CD4-positive, alpha-beta T cell treated with Interleukin-15 for 4 hours (primary cell): ENCODE results near the gene MOB2.

Experiments used
- DNase-seq: peaks from one replicate; pipeline ENCODE4 v3.0.0-alpha.2; 2020; ENCODE audit warnings: low spot score

The MOB2 gene

DNA sequence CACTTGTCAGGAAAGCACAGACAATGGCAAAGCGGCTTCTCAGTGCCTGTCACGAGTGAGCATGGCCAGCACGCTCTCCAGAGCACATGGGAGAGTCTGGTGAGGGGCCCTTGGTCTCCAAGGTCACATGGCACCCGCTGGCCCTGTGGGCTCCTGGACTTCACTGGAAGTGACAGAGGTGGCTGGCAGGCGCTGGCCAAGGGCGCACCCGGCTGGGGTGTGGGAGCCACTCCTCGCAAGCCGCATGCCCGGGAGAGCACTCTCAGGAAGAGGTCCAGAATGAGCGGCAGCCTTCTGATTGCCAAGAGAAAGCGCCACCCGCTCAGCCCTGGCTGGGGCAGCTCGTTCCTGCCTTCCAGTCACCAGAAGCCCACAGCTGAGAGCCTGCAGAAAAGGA lies 17.1 kb upstream of the MOB2 start:
- DNase-seq: no peak

DNA sequence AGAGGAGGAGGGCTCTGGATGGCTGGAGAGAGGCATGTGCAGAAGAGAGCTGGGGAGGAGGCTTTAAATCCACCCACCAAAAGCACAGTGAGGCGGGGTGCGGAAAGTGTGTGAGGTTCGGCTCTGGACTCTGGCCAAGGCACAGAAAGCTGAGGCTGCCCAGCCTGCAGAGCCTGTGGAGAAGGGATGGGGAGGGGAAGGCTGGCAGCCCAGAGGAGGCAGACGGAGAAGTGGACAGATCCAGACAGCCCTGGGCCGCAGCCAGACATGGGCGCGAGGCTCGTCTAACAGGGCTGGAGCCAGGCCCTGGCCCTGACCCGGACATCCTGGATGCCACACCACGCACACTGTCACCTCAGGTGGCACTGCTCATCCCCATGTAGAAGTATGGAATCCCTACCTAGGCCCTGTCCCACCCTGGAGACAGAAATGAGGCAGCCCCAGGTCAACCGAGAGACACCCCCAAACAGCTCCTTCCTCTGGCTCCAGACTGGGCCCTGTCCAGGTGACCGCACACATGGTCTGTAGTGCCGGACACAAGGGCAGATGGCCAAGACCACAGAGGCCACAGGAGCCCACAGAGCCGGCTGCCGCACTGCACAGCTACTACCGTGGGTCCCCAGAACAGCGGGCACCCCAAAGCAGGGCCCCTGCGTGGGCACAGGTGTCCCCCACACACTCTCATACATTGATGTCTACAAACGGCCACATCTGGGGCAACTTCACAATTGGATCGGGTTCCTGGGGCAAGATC lies 16.6 kb upstream of the MOB2 start:
- DNase-seq: no peak

DNA sequence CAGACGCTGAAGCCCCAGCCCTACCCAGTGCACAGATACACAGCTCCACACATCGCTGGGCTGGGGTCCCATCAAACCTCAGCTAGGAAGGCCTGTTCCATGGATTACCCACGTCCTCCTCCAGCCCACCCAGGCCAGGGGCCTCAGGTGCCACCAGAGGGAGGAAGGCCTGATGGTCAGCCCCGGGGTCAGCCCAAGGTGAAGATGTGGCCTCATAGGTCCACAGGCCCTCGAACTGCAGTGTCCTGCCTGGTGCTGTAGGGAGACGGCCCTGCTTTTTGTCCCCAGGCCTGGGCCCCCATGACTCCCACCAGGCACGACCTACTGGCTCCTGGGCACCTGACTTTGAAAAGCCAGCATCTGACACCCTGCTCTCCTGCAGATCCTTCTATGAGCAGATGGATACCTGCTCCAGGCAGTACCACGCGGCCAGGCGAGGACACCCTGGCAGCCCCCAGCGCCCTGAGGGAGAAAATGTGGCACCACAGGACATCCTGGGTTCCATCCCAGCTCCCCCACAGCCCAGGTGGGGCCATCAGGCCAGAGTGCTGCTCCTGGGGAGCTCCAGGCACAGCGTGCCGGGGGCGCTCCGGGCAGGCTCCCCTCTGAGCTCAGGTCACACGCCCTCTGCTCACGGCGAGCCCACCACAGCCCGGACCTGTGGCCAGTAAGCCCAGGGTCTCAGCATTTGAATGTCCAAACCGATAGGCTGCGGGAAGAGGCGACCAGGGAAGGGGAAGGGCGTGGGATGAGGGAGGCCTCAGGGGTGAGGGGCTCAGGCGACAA lies 15.8 kb upstream of the MOB2 start:
- no peak for DNase-seq

DNA sequence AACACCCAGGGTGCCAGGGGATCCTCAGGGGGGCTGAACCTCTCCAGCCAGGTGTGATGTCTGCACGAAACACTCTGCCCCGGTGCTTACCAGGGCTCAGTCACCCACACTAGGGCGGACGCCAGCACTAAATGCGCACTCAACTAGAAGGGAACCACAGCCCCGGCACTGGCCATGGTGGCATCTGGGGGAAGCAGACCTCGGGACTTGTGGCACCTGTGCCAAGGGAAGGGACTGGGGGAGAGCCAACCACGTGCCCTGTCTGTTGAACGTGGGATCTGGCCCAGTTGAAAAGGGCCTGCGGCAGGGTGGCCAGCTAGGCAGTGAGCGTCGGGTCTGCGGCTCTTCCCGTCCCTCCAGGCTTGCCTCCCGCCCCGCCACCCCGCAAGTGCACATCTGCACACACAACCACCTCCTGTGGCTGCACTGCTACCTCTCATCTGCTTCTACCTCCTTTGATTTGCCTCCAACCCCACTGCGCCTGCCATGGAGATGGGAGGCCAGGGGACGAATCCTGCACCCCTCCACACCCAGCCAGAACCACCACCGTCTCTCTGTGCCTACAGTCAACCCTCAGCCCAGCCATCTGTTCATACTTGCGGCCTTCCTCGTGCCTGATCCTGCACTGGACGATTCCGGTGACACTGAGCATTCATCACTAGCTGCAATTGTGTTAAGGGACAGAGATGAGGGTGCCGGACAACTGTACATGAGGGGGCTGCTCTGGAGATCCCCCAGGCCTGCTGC lies 15.0 kb upstream of the MOB2 start:
- no peak for DNase-seq

DNA sequence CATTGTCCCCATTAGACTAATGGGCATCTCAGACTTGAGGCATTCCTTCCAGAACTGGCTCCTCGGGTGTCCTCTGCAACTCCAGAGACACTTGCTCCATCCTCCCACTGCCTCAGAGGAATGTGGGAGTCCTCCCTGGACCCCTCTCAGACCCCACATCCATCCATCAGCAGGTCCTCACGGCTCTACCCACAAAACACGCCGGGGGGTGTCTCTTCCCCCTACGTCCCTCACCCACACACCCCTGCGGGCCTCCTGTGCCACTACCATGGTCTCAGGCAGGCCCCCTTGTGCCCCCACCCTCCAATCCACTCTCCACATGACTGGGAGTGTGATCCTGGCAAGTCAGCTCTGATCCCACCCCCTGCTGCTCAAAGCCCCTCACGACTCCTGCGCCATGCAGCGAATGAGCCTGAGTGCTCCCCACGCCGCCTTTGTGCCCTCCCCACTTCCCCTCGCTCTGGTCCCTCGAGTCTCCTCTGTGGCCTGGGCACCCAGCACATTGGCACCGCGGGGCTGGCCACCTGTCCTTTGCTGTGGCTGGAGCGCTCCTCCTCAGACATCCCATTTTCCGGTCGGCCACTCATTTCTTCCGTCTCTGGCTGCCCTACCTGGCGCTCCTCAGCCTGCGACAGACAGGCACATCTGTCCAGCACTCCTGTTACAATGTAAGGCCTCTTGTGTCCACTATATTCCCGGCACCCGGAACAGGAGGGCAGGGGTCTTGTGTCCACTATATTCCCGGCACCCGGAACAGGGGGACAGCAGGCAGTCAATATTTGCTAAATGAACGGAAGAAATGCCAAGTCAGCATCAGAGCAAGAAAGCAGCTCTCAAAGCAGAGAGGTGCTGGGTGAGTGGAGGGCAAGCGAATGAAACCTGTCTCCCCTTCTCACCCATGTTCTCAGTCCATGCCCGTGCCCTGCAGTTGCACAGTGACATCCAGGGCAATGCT lies 14.2 kb upstream of the MOB2 start:
- DNase-seq: no peak

DNA sequence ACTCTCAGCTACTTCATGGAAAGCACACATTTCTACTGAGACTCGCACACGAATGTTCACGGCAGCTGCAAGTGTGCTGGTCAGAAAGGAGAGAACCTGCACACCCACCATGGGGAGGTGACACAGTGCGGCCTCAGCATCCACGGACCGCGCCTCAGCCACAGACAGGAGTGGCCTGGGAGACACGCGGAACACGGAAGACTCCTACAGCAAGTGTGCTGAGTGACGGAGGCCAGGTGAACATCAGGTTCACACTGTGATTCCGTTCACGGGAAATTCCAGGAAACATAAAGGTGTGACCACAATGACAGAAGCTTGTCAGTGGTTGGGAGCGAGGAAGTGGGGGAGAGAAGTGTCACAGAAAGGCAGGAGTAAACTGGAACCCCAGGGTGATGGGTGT lies 13.3 kb upstream of the MOB2 start:
- DNase-seq: no peak

DNA sequence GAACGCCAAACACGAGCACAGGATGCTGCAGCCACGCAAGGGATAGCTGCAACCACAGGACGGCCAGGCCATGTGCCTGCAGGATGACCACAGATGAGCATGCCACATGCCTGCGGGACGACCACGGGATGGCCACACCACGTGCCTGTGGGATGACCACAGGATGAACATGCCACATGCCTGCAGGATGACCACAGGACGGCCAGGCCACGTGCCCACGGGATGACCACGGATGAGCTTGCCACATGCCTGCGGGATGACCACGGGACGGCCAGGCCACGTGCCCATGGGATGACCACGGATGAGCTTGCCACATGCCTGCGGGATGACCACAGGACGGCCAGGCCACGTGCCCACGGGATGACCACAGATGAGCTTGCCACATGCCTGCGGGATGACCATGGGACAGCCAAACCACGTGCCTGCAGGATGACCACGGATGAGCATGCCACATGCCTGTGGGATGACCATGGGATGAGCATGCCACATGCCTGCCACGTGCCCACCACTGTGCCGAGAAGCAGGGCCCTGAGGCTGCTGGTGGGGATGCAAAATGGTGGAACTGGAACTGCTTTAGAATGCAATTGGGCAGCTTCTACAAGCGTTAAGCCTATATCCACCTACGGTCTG lies 12.8 kb upstream of the MOB2 start:
- no peak for DNase-seq

DNA sequence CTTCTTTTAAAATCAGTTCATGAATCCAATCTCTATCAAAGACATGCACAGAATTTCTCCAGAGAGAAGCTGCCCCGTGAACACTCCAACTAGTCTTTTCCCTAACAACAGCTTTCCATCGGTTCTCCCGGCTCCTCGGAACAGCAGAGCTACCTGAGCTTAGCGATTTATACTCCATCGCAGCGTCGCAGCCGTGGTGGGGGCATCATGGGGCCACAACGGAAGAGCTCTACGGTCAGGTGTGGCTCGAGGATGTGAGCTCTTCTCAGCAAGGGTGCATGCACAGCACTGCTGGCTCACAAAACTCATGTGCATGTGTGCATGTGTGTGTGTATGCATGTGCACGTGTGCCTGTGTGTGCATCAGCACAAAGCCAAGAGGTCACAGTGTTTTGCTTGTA lies 11.7 kb upstream of the MOB2 start:
- no peak for DNase-seq

DNA sequence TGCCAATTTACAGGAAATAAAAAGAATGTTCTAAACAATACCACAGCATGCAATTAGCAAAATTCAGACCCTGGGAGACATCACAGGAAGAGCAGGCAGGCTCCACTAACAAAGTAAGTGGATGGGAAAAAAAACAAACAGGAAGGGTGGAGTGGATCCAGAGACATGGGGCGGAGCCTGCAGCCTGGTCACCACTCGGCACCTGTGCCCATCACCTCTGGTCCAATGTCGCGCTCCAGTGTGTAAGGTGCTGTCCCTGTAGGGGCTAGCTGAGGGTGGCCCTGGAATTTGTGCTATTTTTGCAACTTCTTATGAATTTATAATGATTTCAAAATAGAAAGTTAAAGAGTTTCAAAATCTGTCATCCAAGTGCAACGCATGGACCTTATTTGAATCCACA lies 11.0 kb upstream of the MOB2 start:
- no peak for DNase-seq

DNA sequence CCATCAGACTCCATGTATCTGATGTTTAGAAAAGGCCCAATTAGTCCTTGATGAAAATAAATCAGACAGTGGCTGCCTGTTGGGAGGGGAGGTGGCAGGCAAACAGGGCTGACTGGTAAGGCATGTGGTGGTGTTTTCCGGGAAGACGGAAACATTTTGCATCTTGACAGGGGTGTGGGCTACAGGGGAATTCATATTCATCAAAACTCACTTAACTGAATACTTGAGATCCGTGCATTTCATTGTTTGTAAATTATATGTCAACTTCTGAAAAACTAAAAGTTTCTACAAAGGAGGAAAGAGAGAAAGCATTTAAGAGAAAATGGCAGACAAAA lies 10.1 kb upstream of the MOB2 start:
- DNase-seq: no peak

DNA sequence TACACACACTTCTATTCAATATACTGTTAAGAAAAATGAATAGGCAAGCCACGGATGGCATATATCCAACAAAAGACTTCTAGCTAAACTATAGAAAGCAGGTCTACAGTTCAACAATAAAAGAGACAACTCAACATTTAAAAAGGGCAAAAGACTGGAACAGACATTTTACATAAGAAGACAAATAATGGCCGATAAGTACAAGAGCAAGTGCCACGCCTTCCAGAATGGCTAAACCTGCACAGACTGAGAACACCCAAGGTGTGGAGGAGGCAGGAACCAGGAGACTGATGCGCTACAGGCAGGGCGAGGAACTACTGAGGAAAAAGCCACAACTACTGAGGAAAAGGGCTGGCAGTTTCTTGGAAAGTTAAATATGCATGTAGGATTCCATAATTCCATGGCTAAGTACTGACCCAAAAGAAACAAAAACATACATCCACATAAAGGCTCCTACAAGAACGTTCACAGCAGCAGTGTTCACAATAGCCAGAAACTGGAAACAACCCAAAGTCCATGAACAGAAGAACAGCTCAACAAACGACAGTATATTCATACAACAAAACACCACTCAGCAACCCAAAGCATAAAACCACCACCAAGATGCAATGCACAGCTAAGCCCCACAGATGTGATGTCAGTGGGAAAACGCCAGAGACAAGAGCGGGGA lies 9.6 kb upstream of the MOB2 start:
- no peak for DNase-seq

DNA sequence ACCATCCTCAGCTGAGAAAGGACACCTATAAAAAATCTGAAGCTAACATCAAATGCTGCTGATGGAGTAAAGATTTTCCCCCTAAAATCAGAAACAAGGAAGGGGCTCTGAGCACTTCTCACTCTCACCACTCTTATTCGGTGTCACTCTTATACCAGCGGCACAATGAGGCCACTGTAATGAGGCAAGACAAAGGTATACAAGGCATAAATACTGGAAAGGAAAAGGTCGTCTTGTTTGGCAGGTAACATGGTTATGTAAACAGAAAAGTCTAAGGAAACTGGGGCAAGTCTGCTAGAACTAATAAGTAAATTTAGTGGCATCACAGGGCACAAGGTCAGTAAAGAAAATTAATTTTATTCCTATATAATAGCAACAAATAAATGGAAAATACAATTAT lies 8.1 kb upstream of the MOB2 start:
- DNase-seq: no peak

DNA sequence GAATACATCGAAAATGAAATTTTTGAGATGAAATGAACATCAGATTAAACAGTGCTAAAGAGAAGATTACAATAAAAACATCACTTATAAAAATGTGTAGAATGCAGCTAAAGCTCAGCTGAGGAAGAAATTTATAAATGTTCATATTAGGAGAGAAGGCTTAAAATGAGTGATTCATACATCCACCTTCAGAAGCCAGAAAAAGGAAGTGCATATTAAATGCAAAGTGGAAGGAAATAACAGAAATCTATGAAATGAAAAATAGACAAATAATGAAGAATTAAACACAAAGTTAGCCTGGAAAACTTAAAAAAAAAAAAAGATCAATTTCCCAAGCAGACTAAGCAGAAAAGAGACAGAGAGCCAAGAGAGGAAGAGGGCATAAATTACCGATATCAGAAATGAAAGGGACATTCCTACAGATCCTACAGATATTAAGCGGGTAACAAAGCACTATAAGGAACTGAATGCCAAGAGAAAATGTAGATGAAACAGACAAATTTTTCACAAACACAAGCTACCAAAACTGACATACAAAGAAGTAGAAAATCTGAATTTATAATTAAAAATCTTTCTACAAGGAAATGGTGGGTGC lies 7.2 kb upstream of the MOB2 start:
- no peak for DNase-seq

DNA sequence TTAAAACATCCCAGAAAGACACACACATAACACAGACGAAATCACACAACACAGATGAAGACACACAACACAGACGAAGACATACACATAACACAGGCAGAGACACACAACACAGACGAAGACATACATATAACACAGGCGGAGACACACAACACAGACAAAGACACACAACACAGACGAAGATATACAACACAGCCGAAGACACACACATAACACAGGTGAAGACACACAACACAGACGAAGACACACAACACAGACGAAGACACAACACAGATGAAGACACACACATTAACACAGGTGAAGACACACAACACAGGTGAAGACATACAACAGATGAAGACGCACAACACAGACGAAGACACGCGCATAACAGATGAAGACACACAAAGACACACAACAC lies 4.8 kb upstream of the MOB2 start:
- no peak for DNase-seq

DNA sequence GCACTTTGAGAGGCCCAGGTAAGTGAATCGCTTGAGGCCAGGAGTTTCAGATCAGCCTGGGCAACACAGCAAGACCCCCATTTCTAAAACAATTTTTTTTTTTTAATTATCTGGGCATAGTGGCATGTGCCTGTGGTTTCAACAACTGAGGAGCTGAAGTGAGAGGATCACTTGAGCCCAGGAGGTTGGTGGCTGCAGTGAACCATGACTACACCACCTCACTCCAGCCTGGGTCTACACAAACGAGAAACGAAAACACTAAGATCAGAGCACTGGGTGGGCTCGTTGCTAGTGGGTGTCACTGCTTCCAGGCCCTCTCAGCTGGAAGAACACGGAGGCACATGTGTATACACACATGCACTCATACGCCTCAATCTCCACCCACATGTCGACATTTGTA lies 4.1 kb upstream of the MOB2 start:
- DNase-seq: no peak

DNA sequence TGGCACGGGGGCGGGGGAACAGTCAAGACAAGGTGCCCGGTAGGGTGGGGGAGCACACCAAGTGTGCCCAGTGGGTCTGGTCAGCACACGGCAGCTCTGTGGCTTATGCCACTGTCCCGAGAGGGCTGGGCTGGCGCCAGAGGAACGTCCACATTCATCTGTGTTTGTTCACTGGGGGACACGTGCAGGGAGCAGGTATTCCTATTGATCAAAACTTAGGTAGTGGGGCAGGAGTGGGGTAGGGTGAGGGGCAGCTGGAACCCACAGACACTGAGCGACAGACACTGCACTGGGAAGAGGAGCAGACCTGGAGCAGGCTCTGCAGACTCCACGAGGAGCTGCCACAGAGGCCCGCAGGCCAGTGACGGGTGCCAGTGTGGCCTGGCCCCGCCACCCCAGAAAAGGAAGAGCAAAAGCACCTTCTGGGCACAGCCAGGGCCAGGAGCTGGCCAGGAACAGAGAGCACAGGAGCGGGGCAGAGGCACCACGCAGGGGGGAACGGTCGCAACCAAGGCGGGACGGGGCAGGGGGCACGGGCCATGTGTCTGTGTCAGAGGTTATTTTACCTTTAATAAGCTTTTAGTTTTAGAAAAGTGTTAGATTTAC lies 2.1 kb upstream of the MOB2 start:
- no peak for DNase-seq

DNA sequence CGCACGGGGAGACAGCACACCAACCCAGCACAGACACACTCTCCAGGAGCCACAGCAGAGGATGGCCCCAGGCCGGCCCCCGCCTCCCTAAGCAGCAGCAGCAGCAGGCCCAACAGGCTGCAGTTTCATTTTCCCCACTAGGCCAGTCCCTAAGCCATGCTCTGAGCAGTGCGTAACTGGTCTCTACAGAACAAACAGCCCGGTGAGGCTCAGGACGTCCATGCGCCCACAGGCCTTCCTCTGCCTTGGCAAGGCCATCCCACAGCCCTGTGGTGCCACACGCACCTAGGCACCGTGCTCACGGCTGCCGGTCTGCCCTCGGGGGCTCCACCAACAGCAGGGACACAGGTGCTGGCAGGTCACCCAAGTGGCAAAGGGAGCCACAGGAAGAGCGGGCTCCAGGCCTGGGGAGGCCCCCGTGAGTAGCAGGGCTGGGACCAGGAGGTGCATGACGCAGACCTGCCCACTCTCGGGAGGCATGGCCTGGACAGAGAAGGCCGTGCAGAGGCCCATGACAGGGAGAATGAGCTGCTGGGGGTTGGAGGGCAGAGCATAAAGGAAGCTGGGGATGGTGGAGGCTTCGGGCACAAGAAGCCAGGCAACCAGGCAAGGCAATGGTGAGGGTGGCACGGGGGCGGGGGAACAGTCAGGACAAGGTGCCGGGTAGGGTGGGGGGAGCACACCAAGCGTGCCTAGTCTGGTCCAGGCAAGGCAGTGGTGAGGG lies 1.4 kb upstream of the MOB2 start:
- no peak for DNase-seq

DNA sequence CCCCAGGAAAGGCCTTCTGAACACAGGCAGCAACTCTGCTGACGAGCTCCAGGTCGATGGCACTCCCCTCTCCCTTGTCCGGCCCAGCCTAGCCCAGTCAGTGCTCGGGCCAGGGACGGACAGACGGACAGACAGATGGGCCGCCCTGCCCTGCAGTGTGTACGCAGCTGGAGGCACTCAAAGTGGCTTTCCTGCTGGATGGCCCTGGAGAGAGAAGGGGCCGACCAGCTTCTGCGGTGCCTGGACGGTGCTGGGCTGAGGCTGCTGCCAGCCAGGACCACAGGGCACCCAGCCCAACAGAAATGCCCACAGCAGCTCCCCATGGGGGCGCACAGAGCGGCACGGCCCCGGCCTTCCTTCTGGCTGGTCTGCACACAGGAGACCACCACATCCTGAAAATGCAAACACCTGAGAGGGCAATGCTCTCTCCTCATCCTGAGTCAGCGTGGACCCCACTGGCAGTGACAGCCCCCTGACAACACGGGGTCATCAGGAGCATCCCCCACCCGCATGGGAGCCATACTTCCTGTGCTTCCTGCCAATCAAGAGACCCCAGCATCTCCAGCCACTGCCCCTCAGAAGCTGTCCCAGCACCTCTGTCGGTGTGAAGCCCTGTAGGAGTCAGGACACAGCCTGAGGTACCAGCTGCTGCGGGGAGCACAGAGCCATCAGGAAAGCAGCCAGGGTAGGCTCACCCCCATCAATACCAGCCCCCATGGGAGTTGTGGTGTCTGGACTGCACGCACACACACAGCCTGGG lies 692 bp upstream of the MOB2 start:
- no peak for DNase-seq

DNA sequence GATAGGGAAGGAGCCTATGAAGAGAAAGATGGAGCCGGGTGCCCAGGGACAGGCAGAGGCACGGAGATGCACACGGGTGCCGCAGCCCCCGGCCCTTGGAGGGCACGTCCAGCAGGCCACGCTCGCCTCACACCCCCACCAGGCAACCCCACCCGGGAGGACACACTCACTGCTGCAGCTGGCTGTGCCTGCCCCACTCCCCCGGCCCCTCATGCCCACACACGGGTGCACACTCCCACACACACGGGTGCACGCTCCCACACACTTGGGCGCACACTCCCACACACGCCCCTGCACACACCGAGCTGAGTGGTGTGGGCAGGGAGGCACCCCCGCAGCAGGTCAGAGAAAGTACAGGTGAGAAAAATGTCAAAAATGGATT lies 1.1 kb downstream of the MOB2 start:
- DNase-seq: no peak
